ENCODE data around the gene LRRC74B. TPM values are rescaled to one million over a fixed set of nuclear protein-coding genes. Genes with fewer than 3 reads are reported as not detected.

Gene LRRC74B
- total RNA-seq, 2 experiments from 2014 or later = not detected

- Mint-ChIP-seq H3K27ac (no peak overlapping the region), H3K4me3 (no peak overlapping the region), H3K4me1 (ENCODE audit: low read depth) (peaks cover 10% of the 10 kb centered on the region), H3K36me3 (ENCODE audit: low read depth) (no peaks in the 10 kb centered on the region), H3K27me3 (peaks cover 26% of the 10 kb centered on the region), H3K9me3 (no peaks in the 10 kb centered on the region)
- H3K4me1 ChIP-seq (ENCODE audit: insufficient read depth, low read length) = peaks cover 22% of the 10 kb centered on the region
- H3K27ac ChIP-seq (ENCODE audit: low read depth in 1 of 2, low read length in 2 of 2) = no peak overlapping the region
- DNase-seq (no peak), ATAC-seq (ENCODE audit: poor library complexity) (no peak)
- no peak overlapping the region for H3K4me3 ChIP-seq (ENCODE audit: low read length)
- peaks cover 0 to 10% of the 10 kb centered on the region in 2 experiments for H3K9me3 ChIP-seq (ENCODE audit: control insufficient read depth in 1 of 2, insufficient read depth in 1 of 2, low read length in 2 of 2)
- intact Hi-C loops (cut with DNase I, micrococcal nuclease) = no loop called here
- ChIA-PET CTCF (no interaction called here), POLR2A (no interaction called here)
- peaks cover 21 to 28% of the 10 kb centered on the region in 2 experiments for H3K27me3 ChIP-seq (ENCODE audit: control insufficient read depth in 1 of 2, insufficient read depth in 2 of 2, low read length in 2 of 2)
- no peak for TF ChIP-seq CTCF (IDR thresholded peaks at IDR 0.05)
- H3K36me3 ChIP-seq (ENCODE audit: insufficient read depth, low read length) = no peaks in the 10 kb centered on the region
Observed at GRCh38 chr22:21028277-21029251, 17.2 kb upstream of the LRRC74B start.

- H3K27ac ChIP-seq (ENCODE audit: low read depth in 1 of 2, low read length in 2 of 2) = no peak overlapping the region
- no peaks in the 10 kb centered on the region for H3K36me3 ChIP-seq (ENCODE audit: insufficient read depth, low read length)
- CTCF ChIA-PET = no interaction called here
- H3K9me3 ChIP-seq (ENCODE audit: control insufficient read depth in 1 of 2, insufficient read depth in 1 of 2, low read length in 2 of 2) = peaks cover 0 to 10% of the 10 kb centered on the region in 2 experiments
- ATAC-seq (ENCODE audit: poor library complexity) = no peak
- Mint-ChIP-seq H3K4me3 (no peak overlapping the region), H3K27ac (no peak overlapping the region), H3K36me3 (ENCODE audit: low read depth) (no peaks in the 10 kb centered on the region), H3K4me1 (ENCODE audit: low read depth) (peaks cover 10% of the 10 kb centered on the region), H3K9me3 (no peaks in the 10 kb centered on the region), H3K27me3 (peaks cover 26% of the 10 kb centered on the region)
- no peak for TF ChIP-seq CTCF (IDR thresholded peaks at IDR 0.05)
- peaks cover 22% of the 10 kb centered on the region for H3K4me1 ChIP-seq (ENCODE audit: insufficient read depth, low read length)
- intact Hi-C loops (cut with DNase I, micrococcal nuclease) = no loop called here
- H3K4me3 ChIP-seq (ENCODE audit: low read length) = no peak overlapping the region
- no peak for DNase-seq
- POLR2A ChIA-PET = no interaction called here
- peaks cover 24 to 31% of the 10 kb centered on the region in 2 experiments for H3K27me3 ChIP-seq (ENCODE audit: control insufficient read depth in 1 of 2, insufficient read depth in 2 of 2, low read length in 2 of 2)
Observed at GRCh38 chr22:21029486-21030025, 16.2 kb upstream of the LRRC74B start.

GRCh38 chr22:21030032-21030431, 15.7 kb upstream of the LRRC74B start:
- ATAC-seq (ENCODE audit: poor library complexity) = no peak
- no peaks in the 10 kb centered on the region for H3K36me3 ChIP-seq (ENCODE audit: insufficient read depth, low read length)
- H3K36me3 Mint-ChIP-seq (ENCODE audit: low read depth) = no peaks in the 10 kb centered on the region
- intact Hi-C loops (cut with DNase I, micrococcal nuclease) = no loop called here
- no peak overlapping the region for H3K27ac ChIP-seq (ENCODE audit: low read depth in 1 of 2, low read length in 2 of 2)
- no peaks in the 10 kb centered on the region for H3K9me3 Mint-ChIP-seq
- H3K4me1 ChIP-seq (ENCODE audit: insufficient read depth, low read length) = peaks cover 21% of the 10 kb centered on the region
- DNase-seq = no peak
- ChIA-PET POLR2A (no interaction called here), CTCF (no interaction called here)
- peaks cover 24 to 31% of the 10 kb centered on the region in 2 experiments for H3K27me3 ChIP-seq (ENCODE audit: control insufficient read depth in 1 of 2, insufficient read depth in 2 of 2, low read length in 2 of 2)
- no peak overlapping the region for H3K4me3 ChIP-seq (ENCODE audit: low read length)
- no peak overlapping the region for H3K4me3 Mint-ChIP-seq
- H3K4me1 Mint-ChIP-seq (ENCODE audit: low read depth) = peaks cover 7% of the 10 kb centered on the region
- no peak for TF ChIP-seq CTCF (IDR thresholded peaks at IDR 0.05)
- peaks cover 0 to 10% of the 10 kb centered on the region in 2 experiments for H3K9me3 ChIP-seq (ENCODE audit: control insufficient read depth in 1 of 2, insufficient read depth in 1 of 2, low read length in 2 of 2)
- H3K27ac Mint-ChIP-seq = no peak overlapping the region
- peaks cover 26% of the 10 kb centered on the region for H3K27me3 Mint-ChIP-seq

Measured in CD4-positive, alpha-beta T cell (primary cell).